ENCODE data around the gene RAMP3. TPM values are rescaled to one million over a fixed set of nuclear protein-coding genes. Genes with fewer than 3 reads are reported as not detected.

RAMP3 gene
- total RNA-seq, 1 donor from 2014 or later = not detected

GRCh38 chr7:45125193-45125904, 32.2 kb upstream of the RAMP3 start:
- Histone ChIP-seq H3K79me2 (ENCODE audit: insufficient read depth, low read length) (no peaks in the 10 kb centered on the region), H3K4me1 (ENCODE audit: insufficient read depth, low read length) (no peaks in the 10 kb centered on the region), H3K4me2 (ENCODE audit: low read length) (no peak overlapping the region), H3K9ac (ENCODE audit: low read length) (no peak overlapping the region), H3K27me3 (ENCODE audit: insufficient read depth, low read length) (no peaks in the 10 kb centered on the region), H3K36me3 (ENCODE audit: insufficient read depth, low read length) (no peaks in the 10 kb centered on the region), H3K4me3 (ENCODE audit: insufficient read depth, low read depth, low read length) (no peak overlapping the region), H3K27ac (ENCODE audit: low read depth, low read length) (no peak overlapping the region), H4K20me1 (ENCODE audit: insufficient read depth, low read length) (no peaks in the 10 kb centered on the region), H3K9me3 (ENCODE audit: insufficient read depth, low read depth, low read length) (no peaks in the 10 kb centered on the region), H2AFZ (ENCODE audit: low read depth, low read length) (no peak overlapping the region)
- Mint-ChIP-seq H3K4me3 (ENCODE audit: unreplicated experiment) (no peak overlapping the region), H3K36me3 (ENCODE audit: low read depth, unreplicated experiment) (no peaks in the 10 kb centered on the region), H3K27me3 (ENCODE audit: low read depth, unreplicated experiment) (peaks cover 15% of the 10 kb centered on the region), H3K27ac (ENCODE audit: unreplicated experiment) (no peak overlapping the region), H3K4me1 (ENCODE audit: low read depth, unreplicated experiment) (no peaks in the 10 kb centered on the region), H3K9me3 (ENCODE audit: unreplicated experiment) (no peaks in the 10 kb centered on the region)
- FAIRE-seq (no peak), DNase-seq (ENCODE audit: low read depth) (no peak)
- TF ChIP-seq CTCF (IDR thresholded peaks at IDR 0.05; ENCODE audit: insufficient read depth, low read depth, low read length) = no peak

GRCh38 chr7:45126201-45126600, 31.4 kb upstream of the RAMP3 start:
- Histone ChIP-seq H3K4me2 (ENCODE audit: low read length) (no peak overlapping the region), H3K27me3 (ENCODE audit: insufficient read depth, low read length) (no peaks in the 10 kb centered on the region), H3K4me1 (ENCODE audit: insufficient read depth, low read length) (no peaks in the 10 kb centered on the region), H3K9me3 (ENCODE audit: insufficient read depth, low read depth, low read length) (no peaks in the 10 kb centered on the region), H3K27ac (ENCODE audit: low read depth, low read length) (no peak overlapping the region), H3K4me3 (ENCODE audit: insufficient read depth, low read depth, low read length) (no peak overlapping the region), H3K36me3 (ENCODE audit: insufficient read depth, low read length) (no peaks in the 10 kb centered on the region), H2AFZ (ENCODE audit: low read depth, low read length) (no peak overlapping the region), H3K79me2 (ENCODE audit: insufficient read depth, low read length) (no peaks in the 10 kb centered on the region), H4K20me1 (ENCODE audit: insufficient read depth, low read length) (no peaks in the 10 kb centered on the region), H3K9ac (ENCODE audit: low read length) (no peak overlapping the region)
- no peak for DNase-seq (ENCODE audit: low read depth)
- Mint-ChIP-seq H3K27ac (ENCODE audit: unreplicated experiment) (no peak overlapping the region), H3K4me1 (ENCODE audit: low read depth, unreplicated experiment) (no peaks in the 10 kb centered on the region), H3K27me3 (ENCODE audit: low read depth, unreplicated experiment) (peaks cover 21% of the 10 kb centered on the region), H3K36me3 (ENCODE audit: low read depth, unreplicated experiment) (no peaks in the 10 kb centered on the region), H3K9me3 (ENCODE audit: unreplicated experiment) (no peaks in the 10 kb centered on the region), H3K4me3 (ENCODE audit: unreplicated experiment) (no peak overlapping the region)
- TF ChIP-seq CTCF (IDR thresholded peaks at IDR 0.05; ENCODE audit: insufficient read depth, low read depth, low read length) = no peak
- TF ChIP-seq EZH2 (IDR thresholded peaks at IDR 0.05; ENCODE audit: insufficient read depth, low read length) = no peak
- no peak for FAIRE-seq

- Mint-ChIP-seq H3K9me3 (ENCODE audit: unreplicated experiment) (no peaks in the 10 kb centered on the region), H3K27me3 (ENCODE audit: low read depth, unreplicated experiment) (peaks cover 22% of the 10 kb centered on the region), H3K36me3 (ENCODE audit: low read depth, unreplicated experiment) (no peaks in the 10 kb centered on the region), H3K27ac (ENCODE audit: unreplicated experiment) (no peak overlapping the region), H3K4me3 (ENCODE audit: unreplicated experiment) (no peak overlapping the region), H3K4me1 (ENCODE audit: low read depth, unreplicated experiment) (no peaks in the 10 kb centered on the region)
- FAIRE-seq = no peak
- Histone ChIP-seq H3K4me1 (ENCODE audit: insufficient read depth, low read length) (no peaks in the 10 kb centered on the region), H3K27me3 (ENCODE audit: insufficient read depth, low read length) (no peaks in the 10 kb centered on the region), H3K79me2 (ENCODE audit: insufficient read depth, low read length) (no peaks in the 10 kb centered on the region), H3K9ac (ENCODE audit: low read length) (no peak overlapping the region), H4K20me1 (ENCODE audit: insufficient read depth, low read length) (no peaks in the 10 kb centered on the region), H3K9me3 (ENCODE audit: insufficient read depth, low read depth, low read length) (no peaks in the 10 kb centered on the region), H3K4me2 (ENCODE audit: low read length) (no peak overlapping the region), H3K36me3 (ENCODE audit: insufficient read depth, low read length) (no peaks in the 10 kb centered on the region), H3K4me3 (ENCODE audit: insufficient read depth, low read depth, low read length) (no peak overlapping the region), H2AFZ (ENCODE audit: low read depth, low read length) (no peak overlapping the region), H3K27ac (ENCODE audit: low read depth, low read length) (no peak overlapping the region)
- DNase-seq (ENCODE audit: low read depth) = no peak
- TF ChIP-seq EZH2 (IDR thresholded peaks at IDR 0.05; ENCODE audit: insufficient read depth, low read length) = no peak
- no peak for TF ChIP-seq CTCF (IDR thresholded peaks at IDR 0.05; ENCODE audit: insufficient read depth, low read depth, low read length)
Measured at GRCh38 chr7:45126920-45127319, 30.7 kb upstream of the RAMP3 start.

Measured in astrocyte (in vitro differentiated cells and primary cell).